ENCODE data around the gene ZNF805. TPM values are rescaled to one million over a fixed set of nuclear protein-coding genes. Genes with fewer than 3 reads are reported as not detected.

ZNF805 gene
- total RNA-seq, 1 experiment from 2014 or later = 9.2 TPM

GRCh38 chr19:57240311-57241090, at the start of gene ZNF805 (continued):
- TF ChIP-seq CTCF (IDR thresholded peaks at IDR 0.05 in 2 of 3, conservative IDR thresholded peaks at IDR 0.05 in 1 of 3; ENCODE audit: borderline replicate concordance in 1 of 3, insufficient read depth in 1 of 3, low read depth in 2 of 3, low read length in 2 of 3) (no peak), ZNF274 (IDR thresholded peaks at IDR 0.05; ENCODE audit: low read depth, low read length) (no peak), TCF7L2 (IDR thresholded peaks at IDR 0.05; ENCODE audit: borderline replicate concordance, extremely low read depth, insufficient read depth, insufficient read length) (no peak), CEBPB (IDR thresholded peaks at IDR 0.05; ENCODE audit: low read depth) (no peak), ELF1 (IDR thresholded peaks at IDR 0.05; ENCODE audit: borderline replicate concordance, low read depth) (peak; percentile 59), JUND (IDR thresholded peaks at IDR 0.05) (no peak)

GRCh38 chr19:57191141-57192076, 49.0 kb upstream of the ZNF805 start, which contains the start of gene ZNF264:
TSS of gene ZNF264 (plus strand) at chr19:57191500. CDS start at chr19:57191914, 414 bp downstream.
- POLR2A ChIA-PET = interaction anchor here (0.9 kb wide), 1 partner anchor 11 kb away, joined by 3 read pairs; no protein-coding TSS in a partner anchor
- Histone ChIP-seq H3K4me1 (ENCODE audit: control insufficient read depth in 1 of 2, insufficient read depth in 2 of 2, low read length in 2 of 2) (peaks cover 4 to 18% of the 10 kb centered on the region in 2 experiments; a peak in 2 of 4 replicates), H3K9ac (ENCODE audit: low read length) (peak within 1 kb of the TSS; percentile 79), H3K4me2 (ENCODE audit: low read length) (peak within 1 kb of the TSS; percentile 85), H3K36me3 (ENCODE audit: control insufficient read depth in 1 of 2, insufficient read depth in 2 of 2, low read length in 2 of 2) (peaks cover 21 to 30% of the 10 kb centered on the region in 2 experiments), H4K20me1 (ENCODE audit: insufficient read depth) (no peaks in the 10 kb centered on the region), H2AFZ (ENCODE audit: low read depth, low read length, poor library complexity, severe bottlenecking) (peak within 1 kb of the TSS; percentile 89), H3K27ac (ENCODE audit: low read depth, low read length) (peak within 1 kb of the TSS; percentile 81), H3K79me2 (ENCODE audit: insufficient read depth, low read length) (peaks cover 31% of the 10 kb centered on the region), H3K9me2 (ENCODE audit: insufficient read depth) (no peaks in the 10 kb centered on the region), H3K9me3 (ENCODE audit: control insufficient read depth in 1 of 2, insufficient read depth in 1 of 2, low read depth in 1 of 2, low read length in 2 of 2) (peaks cover 0 to 8% of the 10 kb centered on the region in 2 experiments; a peak in 1 of 4 replicates), H3K4me3 (replicated peaks in 1 of 2; ENCODE audit: low read depth in 1 of 2, low read length in 2 of 2) (peak within 1 kb of the TSS; percentile 77 to 97), H3K27me3 (ENCODE audit: insufficient read depth, low read length) (no peaks in the 10 kb centered on the region)
- intact Hi-C loops (cut with micrococcal nuclease) = no loop called here
- no TSS peak for BruUV-seq (replicated peaks)
- TF ChIP-seq EZH2phosphoT487 (IDR thresholded peaks at IDR 0.05; ENCODE audit: borderline replicate concordance) = no peak
- no peak for TF ChIP-seq FOSL1 (IDR thresholded peaks at IDR 0.05; ENCODE audit: low read depth)
- TF ChIP-seq ZBTB33 (IDR thresholded peaks at IDR 0.05; ENCODE audit: extremely low read depth, insufficient replicate concordance, low read length) = no peak
- peak; percentile 84 for TF ChIP-seq ELF1 (IDR thresholded peaks at IDR 0.05; ENCODE audit: borderline replicate concordance, low read depth)
- peak; percentile 84 for TF ChIP-seq ZFX (IDR thresholded peaks at IDR 0.05)
- peak; percentile 88 for TF ChIP-seq POLR2AphosphoS5 (IDR thresholded peaks at IDR 0.05; ENCODE audit: low read depth, low read length)
- TF ChIP-seq ZNF274 (IDR thresholded peaks at IDR 0.05; ENCODE audit: low read depth, low read length) = no peak
- peak; percentile 63 for TF ChIP-seq POLR2A (IDR thresholded peaks at IDR 0.05; ENCODE audit: borderline replicate concordance, extremely low read depth, insufficient read depth, insufficient read length)
- no peak for TF ChIP-seq TCF7L2 (IDR thresholded peaks at IDR 0.05; ENCODE audit: borderline replicate concordance, extremely low read depth, insufficient read depth, insufficient read length)
- TF ChIP-seq YY1 (IDR thresholded peaks at IDR 0.05; ENCODE audit: extremely low read depth, insufficient replicate concordance, low read depth, low read length) = peak; percentile 89
- peak; percentile 65; the same call in 1 of the 2 replicates for TF ChIP-seq MAX (IDR thresholded peaks at IDR 0.05)
- TF ChIP-seq SRF (IDR thresholded peaks at IDR 0.05; ENCODE audit: low read depth) = no peak
- peak; percentile 55 for TF ChIP-seq EGR1 (IDR thresholded peaks at IDR 0.05; ENCODE audit: low read depth)
- RAD21 ChIA-PET (ENCODE audit: low non-redundant PET in 1 of 2, low total read pairs in 2 of 2, uncharacterized antibody in 2 of 2, unreplicated experiment in 2 of 2) = no interaction called here
- CTCF ChIA-PET = no interaction called here
- DNase-seq (ENCODE audit: low read depth, low spot score) (peak; percentile 75), ATAC-seq (peak; percentile 97)

Measured in HCT116 (cell line).